ENCODE data around the gene PTGFRN.

- no peak for TF ChIP-seq CTCF (IDR thresholded peaks at IDR 0.05 in 2 of 3, conservative IDR thresholded peaks at IDR 0.05 in 1 of 3; ENCODE audit: insufficient read depth in 2 of 3, low read depth in 1 of 3, low read length in 3 of 3)
- TF ChIP-seq SMC3 (conservative IDR thresholded peaks at IDR 0.05; ENCODE audit: insufficient read depth, low read depth, low read length): no peak
- TF ChIP-seq SMAD4 (CRISPR knock-in tag; conservative IDR thresholded peaks at IDR 0.05): no peak
- no peak for TF ChIP-seq MYNN (IDR thresholded peaks at IDR 0.05)
- no peak for TF ChIP-seq MYNN (CRISPR knock-in tag; IDR thresholded peaks at IDR 0.05)
- TF ChIP-seq ZKSCAN8 (CRISPR knock-in tag; IDR thresholded peaks at IDR 0.05): no peak
- no peak for TF ChIP-seq USF2 (CRISPR knock-in tag; IDR thresholded peaks at IDR 0.05)
- no peak for TF ChIP-seq POLR2A (conservative IDR thresholded peaks at IDR 0.05)
- no peak for TF ChIP-seq SREBF1 (IDR thresholded peaks at IDR 0.05; ENCODE audit: borderline replicate concordance, low read depth, low read length)
- TF ChIP-seq CHD4 (IDR thresholded peaks at IDR 0.05; ENCODE audit: insufficient read depth, insufficient replicate concordance, low read depth, low read length, poor library complexity, severe bottlenecking): no peak
Observed at GRCh38 chr1:117030271-117030877, 120.7 kb downstream of the PTGFRN start.
